ENCODE data around the gene PDE6B.

- TF ChIP-seq POLR2A (IDR thresholded peaks at IDR 0.05; ENCODE audit: low read length): no peak
- TF ChIP-seq GATA1 (IDR thresholded peaks at IDR 0.05; ENCODE audit: low read depth, low read length): no peak
These were observed 9.2 kb downstream of the PDE6B start for GRCh38 chr4:634599-634985.

All from erythroblast (primary cell).